ENCODE results near the gene GPATCH2. TPM values are rescaled to one million over a fixed set of nuclear protein-coding genes. Genes with fewer than 3 reads are reported as not detected.

The GPATCH2 gene
- total RNA-seq, 1 donor = 20.6 TPM

DNA sequence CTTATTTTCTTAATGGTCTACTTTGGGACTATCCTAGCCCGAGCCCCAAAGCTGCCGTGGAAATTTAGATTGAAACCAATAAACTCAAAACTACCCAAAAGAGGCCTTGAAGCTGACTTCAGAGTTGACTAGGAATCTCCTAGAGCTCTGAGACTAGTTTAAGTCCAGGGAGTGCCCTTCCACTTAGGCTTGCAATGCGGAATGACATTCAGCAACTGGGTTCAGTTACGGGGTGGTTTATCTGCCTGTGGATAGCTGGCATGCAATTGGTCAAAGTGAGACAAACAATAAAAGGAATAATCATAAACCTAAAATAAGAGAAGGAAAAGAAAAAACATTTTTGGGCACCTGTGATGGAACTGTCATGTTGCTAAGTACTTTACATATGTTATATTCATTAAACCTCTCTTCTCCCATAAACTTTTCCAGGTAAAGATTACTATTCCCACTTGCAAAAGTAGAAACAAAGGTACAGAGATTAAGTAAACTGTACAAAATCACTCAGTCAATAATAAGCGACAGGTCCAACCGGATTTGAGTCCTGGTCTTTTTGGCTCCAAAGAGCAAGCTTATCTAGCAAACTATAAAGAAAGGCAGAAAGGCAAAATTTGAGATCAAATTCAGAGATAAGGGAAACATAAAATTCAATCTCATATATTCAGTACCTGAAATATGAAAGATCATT is 56.5 kb downstream of the GPATCH2 start:
- no peaks in the 10 kb centered on the region for H3K9me3 ChIP-seq (ENCODE audit: low read depth, low read length)
- H2AFZ ChIP-seq (ENCODE audit: low read length) = no peak overlapping the region
- H3K4me3 ChIP-seq (ENCODE audit: insufficient read depth, low read length) = no peak overlapping the region
- no peaks in the 10 kb centered on the region for H3K4me1 ChIP-seq (ENCODE audit: insufficient read depth, low read length)
- TF ChIP-seq, protein P1, sequence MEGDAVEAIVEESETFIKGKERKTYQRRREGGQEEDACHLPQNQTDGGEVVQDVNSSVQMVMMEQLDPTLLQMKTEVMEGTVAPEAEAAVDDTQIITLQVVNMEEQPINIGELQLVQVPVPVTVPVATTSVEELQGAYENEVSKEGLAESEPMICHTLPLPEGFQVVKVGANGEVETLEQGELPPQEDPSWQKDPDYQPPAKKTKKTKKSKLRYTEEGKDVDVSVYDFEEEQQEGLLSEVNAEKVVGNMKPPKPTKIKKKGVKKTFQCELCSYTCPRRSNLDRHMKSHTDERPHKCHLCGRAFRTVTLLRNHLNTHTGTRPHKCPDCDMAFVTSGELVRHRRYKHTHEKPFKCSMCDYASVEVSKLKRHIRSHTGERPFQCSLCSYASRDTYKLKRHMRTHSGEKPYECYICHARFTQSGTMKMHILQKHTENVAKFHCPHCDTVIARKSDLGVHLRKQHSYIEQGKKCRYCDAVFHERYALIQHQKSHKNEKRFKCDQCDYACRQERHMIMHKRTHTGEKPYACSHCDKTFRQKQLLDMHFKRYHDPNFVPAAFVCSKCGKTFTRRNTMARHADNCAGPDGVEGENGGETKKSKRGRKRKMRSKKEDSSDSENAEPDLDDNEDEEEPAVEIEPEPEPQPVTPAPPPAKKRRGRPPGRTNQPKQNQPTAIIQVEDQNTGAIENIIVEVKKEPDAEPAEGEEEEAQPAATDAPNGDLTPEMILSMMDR (IDR thresholded peaks at IDR 0.05; ENCODE audit: extremely low read depth, low read depth, low read length) = no peak
- no peaks in the 10 kb centered on the region for H3K36me3 ChIP-seq (ENCODE audit: insufficient read depth, low read length)
- no peaks in the 10 kb centered on the region for H3K79me2 ChIP-seq (ENCODE audit: insufficient read depth, low read length)
- no peak overlapping the region for H3K4me2 ChIP-seq (ENCODE audit: insufficient read depth, low read length)
- DNase-seq (ENCODE audit: insufficient read length, low spot score, missing footprints) = no peak
- no peaks in the 10 kb centered on the region for H3K27me3 ChIP-seq (ENCODE audit: insufficient read depth, low read length)
- H3K27ac ChIP-seq (ENCODE audit: low read depth, low read length) = no peak overlapping the region
- no peaks in the 10 kb centered on the region for H4K20me1 ChIP-seq (ENCODE audit: insufficient read depth, low read length)

- H3K36me3 ChIP-seq (ENCODE audit: insufficient read depth, low read length) = no peaks in the 10 kb centered on the region
- no peaks in the 10 kb centered on the region for H3K27me3 ChIP-seq (ENCODE audit: insufficient read depth, low read length)
- H3K4me3 ChIP-seq (ENCODE audit: insufficient read depth, low read length) = no peak overlapping the region
- no peak overlapping the region for H2AFZ ChIP-seq (ENCODE audit: low read length)
- H3K4me2 ChIP-seq (ENCODE audit: insufficient read depth, low read length) = no peak overlapping the region
- TF ChIP-seq, protein P1 (IDR thresholded peaks at IDR 0.05; ENCODE audit: extremely low read depth, low read depth, low read length) = no peak
- H3K27ac ChIP-seq (ENCODE audit: low read depth, low read length) = no peak overlapping the region
- H3K4me1 ChIP-seq (ENCODE audit: insufficient read depth, low read length) = no peaks in the 10 kb centered on the region
- no peaks in the 10 kb centered on the region for H3K9me3 ChIP-seq (ENCODE audit: low read depth, low read length)
- no peaks in the 10 kb centered on the region for H3K79me2 ChIP-seq (ENCODE audit: insufficient read depth, low read length)
- DNase-seq (ENCODE audit: insufficient read length, low spot score, missing footprints) = no peak
- no peaks in the 10 kb centered on the region for H4K20me1 ChIP-seq (ENCODE audit: insufficient read depth, low read length)
Measured at GRCh38 chr1:217569021-217569420, 61.9 kb downstream of the GPATCH2 start.

GRCh38 chr1:217568200-217568599 is 62.7 kb downstream of the GPATCH2 start:
- Histone ChIP-seq H3K36me3 (ENCODE audit: insufficient read depth, low read length) (no peaks in the 10 kb centered on the region), H3K27me3 (ENCODE audit: insufficient read depth, low read length) (no peaks in the 10 kb centered on the region), H3K79me2 (ENCODE audit: insufficient read depth, low read length) (no peaks in the 10 kb centered on the region), H3K4me1 (ENCODE audit: insufficient read depth, low read length) (peaks cover 1% of the 10 kb centered on the region), H3K4me3 (ENCODE audit: insufficient read depth, low read length) (no peak overlapping the region), H2AFZ (ENCODE audit: low read length) (no peak overlapping the region), H3K4me2 (ENCODE audit: insufficient read depth, low read length) (no peak overlapping the region), H3K27ac (ENCODE audit: low read depth, low read length) (no peak overlapping the region), H4K20me1 (ENCODE audit: insufficient read depth, low read length) (no peaks in the 10 kb centered on the region), H3K9me3 (ENCODE audit: low read depth, low read length) (no peaks in the 10 kb centered on the region)
- DNase-seq (ENCODE audit: insufficient read length, low spot score, missing footprints) = no peak
- TF ChIP-seq, protein P1 (IDR thresholded peaks at IDR 0.05; ENCODE audit: extremely low read depth, low read depth, low read length) = no peak

GRCh38 chr1:217564833-217565232 is 66.1 kb downstream of the GPATCH2 start:
- no peak for DNase-seq (ENCODE audit: insufficient read length, low spot score, missing footprints)
- Histone ChIP-seq H3K27me3 (ENCODE audit: insufficient read depth, low read length) (no peaks in the 10 kb centered on the region), H3K4me1 (ENCODE audit: insufficient read depth, low read length) (peaks cover 14% of the 10 kb centered on the region), H3K4me3 (ENCODE audit: insufficient read depth, low read length) (no peak overlapping the region), H3K36me3 (ENCODE audit: insufficient read depth, low read length) (no peaks in the 10 kb centered on the region), H2AFZ (ENCODE audit: low read length) (no peak overlapping the region), H3K4me2 (ENCODE audit: insufficient read depth, low read length) (no peak overlapping the region), H4K20me1 (ENCODE audit: insufficient read depth, low read length) (no peaks in the 10 kb centered on the region), H3K79me2 (ENCODE audit: insufficient read depth, low read length) (no peaks in the 10 kb centered on the region), H3K27ac (ENCODE audit: low read depth, low read length) (no peak overlapping the region), H3K9me3 (ENCODE audit: low read depth, low read length) (no peaks in the 10 kb centered on the region)
- TF ChIP-seq, protein P1 (IDR thresholded peaks at IDR 0.05; ENCODE audit: extremely low read depth, low read depth, low read length) = no peak

Data from osteoblast (primary cell).